OCI-LY7 (cell line): ENCODE measurements around the gene BAIAP2.

Experiments
- CTCF ChIP-seq: fragments of 200-600 bp; sonication (generic); conservative IDR thresholded peaks from 2 replicates; pipeline ENCODE4 v1.5.1; 2014; ENCODE audit warnings: mild to moderate bottlenecking, antibody characterized with exemption, low read length, moderate library complexity, mixed read lengths
- EZH2phosphoT487 ChIP-seq: fragments of 200-600 bp; sonication (generic); IDR thresholded peaks from 2 replicates; pipeline ENCODE4 v1.6.1; 2018; ENCODE audit warnings: low read depth, borderline replicate concordance, mild to moderate bottlenecking, mixed run types, antibody characterized with exemption, low read length, moderate library complexity, mixed read lengths

GRCh38 chr17:81020767-81021497 is 14.0 kb upstream of the BAIAP2 start:
- TF ChIP-seq CTCF (no peak), EZH2phosphoT487 (no peak)
